Measurements from ENCODE around the gene RRP36. TPM values are rescaled to one million over a fixed set of nuclear protein-coding genes. Genes with fewer than 3 reads are reported as not detected.

The RRP36 gene
- total and polyA plus RNA-seq, 2 of the 8 experiments (the other 6 are each of a cell fraction or from before 2014, with no cell fraction given), result 33.9 to 92.3 TPM

- H3K9me3 ChIP-seq (ENCODE audit: insufficient read depth in 2 of 2, low read depth in 1 of 2, low read length in 1 of 2), result no peaks in the 10 kb centered on the region
- no peak overlapping the region for H4K91ac ChIP-seq (replicated peaks; ENCODE audit: insufficient read length, low read length)
- no peak overlapping the region for H3K9ac ChIP-seq (replicated peaks in 1 of 4; ENCODE audit: extremely low read depth in 1 of 4, low read depth in 3 of 4, low read length in 3 of 4)
- no peak overlapping the region for H3K56ac ChIP-seq (replicated peaks; ENCODE audit: insufficient read length, low read depth, low read length)
- peaks cover 0 to 28% of the 10 kb centered on the region in 2 experiments; a peak in 3 of 4 replicates for H3K79me2 ChIP-seq (ENCODE audit: control insufficient read depth in 1 of 2, insufficient read depth in 2 of 2, low read length in 2 of 2)
- no peak overlapping the region for H3K27ac ChIP-seq (ENCODE audit: low read depth, low read length)
- H2BK20ac ChIP-seq (ENCODE audit: low read length), result no peak overlapping the region
- no peak overlapping the region for H2BK12ac ChIP-seq (ENCODE audit: low read depth, low read length)
- H3K27me3 ChIP-seq (replicated peaks in 1 of 4; ENCODE audit: control insufficient read depth in 3 of 4, extremely low read depth in 1 of 4, insufficient read depth in 3 of 4, low read length in 3 of 4), result no peaks in the 10 kb centered on the region
- DNase-seq (ENCODE audit: low read depth in 1 of 2, low spot score in 2 of 2) (no peak), FAIRE-seq (no peak)
- ChIA-PET POLR2A (ENCODE audit: partially characterized antibody) (interaction anchor here (1.1 to 27.9 kb wide), 5 partner anchors 9 to 64 kb away, joined by 3 to 584 read pairs (median 13); partner anchors contain the start of genes CUL7, KLC4, KLHDC3 and MEA1), CTCF (ENCODE audit: partially characterized antibody) (interaction anchor here (0.6 to 5.6 kb wide), 6 partner anchors 16 to 148 kb away, joined by 3 to 33 read pairs (median 4); no protein-coding TSS in a partner anchor)
- H3K4me1 ChIP-seq (replicated peaks in 1 of 4; ENCODE audit: control insufficient read depth in 3 of 4, insufficient read depth in 4 of 4, low read length in 3 of 4), result peaks cover 0 to 5% (median 1%) of the 10 kb centered on the region in 4 experiments; a peak in 3 of 7 replicates
- H2AK5ac ChIP-seq (ENCODE audit: low read depth, low read length), result no peak overlapping the region
- no peak overlapping the region for H3K18ac ChIP-seq (ENCODE audit: extremely low read depth, low read length)
- H2BK15ac ChIP-seq (ENCODE audit: low read length), result no peak overlapping the region
- H3K14ac ChIP-seq (ENCODE audit: insufficient read length), result no peak overlapping the region
- no peak overlapping the region for H3K4me2 ChIP-seq (ENCODE audit: insufficient read depth in 1 of 2, low read depth in 2 of 2, low read length in 2 of 2)
- peaks cover 9% of the 10 kb centered on the region; the same call in 1 of the 2 replicates for H3K79me1 ChIP-seq (ENCODE audit: low read depth, low read length)
- no peak overlapping the region for H2BK120ac ChIP-seq (replicated peaks; ENCODE audit: low read depth, low read length)
- H2AFZ ChIP-seq (ENCODE audit: low read length), result no peak overlapping the region
- H3K23me2 ChIP-seq (ENCODE audit: low read depth, low read length), result peaks cover 6% of the 10 kb centered on the region
- H3K4me3 ChIP-seq (ENCODE audit: extremely low read depth in 1 of 4, insufficient read depth in 2 of 4, low read depth in 3 of 4, low read length in 4 of 4), result no peak overlapping the region
- no peak overlapping the region for H4K5ac ChIP-seq (ENCODE audit: insufficient read length, low read depth, low read length)
- 85% methylated on average over 2 of the region's 2 CpGs; no CpG with 5 or more reads in 1 of the 2 experiments for WGBS, 2 experiments (ENCODE audit: extremely low coverage in 1 of 2, insufficient coverage in 1 of 2, insufficient read length in 1 of 2, insufficient replicate concordance in 2 of 2, low coverage in 1 of 2, low lambda C conversion rate in 2 of 2, missing lambda C conversion rate in 1 of 2)
- no peak overlapping the region for H3K23ac ChIP-seq (ENCODE audit: insufficient read length)
- no peak overlapping the region for H2BK5ac ChIP-seq (ENCODE audit: low read depth, low read length)
- peaks cover 35 to 62% (median 48%) of the 10 kb centered on the region in 4 experiments for H3K36me3 ChIP-seq (ENCODE audit: control insufficient read depth in 2 of 4, insufficient read depth in 4 of 4, low read length in 3 of 4)
- H4K8ac ChIP-seq (ENCODE audit: extremely low read depth, insufficient read depth, low read length), result no peak overlapping the region
- peaks cover 0 to 3% of the 10 kb centered on the region in 2 experiments for H4K20me1 ChIP-seq (replicated peaks in 1 of 2; ENCODE audit: control insufficient read depth in 1 of 2, insufficient read depth in 2 of 2, low read length in 2 of 2)
- no peak overlapping the region for H3K4ac ChIP-seq (replicated peaks; ENCODE audit: insufficient read length, low read depth, low read length)
- TF ChIP-seq RNF2 (IDR thresholded peaks at IDR 0.05; ENCODE audit: borderline replicate concordance, low read depth, low read length, missing control alignments, poor library complexity, severe bottlenecking), result no peak
- no peak for TF ChIP-seq MAX (IDR thresholded peaks at IDR 0.05)
- no peak for TF ChIP-seq HDAC6 (IDR thresholded peaks at IDR 0.05; ENCODE audit: low read depth, low read length)
- TF ChIP-seq BCL11A (IDR thresholded peaks at IDR 0.05; ENCODE audit: low read depth in 2 of 2, low read length in 2 of 2), result no peak
- TF ChIP-seq ATF2 (IDR thresholded peaks at IDR 0.05; ENCODE audit: low read length), result no peak
- no peak for TF ChIP-seq SAP30 (IDR thresholded peaks at IDR 0.05; ENCODE audit: insufficient read depth, insufficient replicate concordance, low read length)
- no peak for TF ChIP-seq GTF2F1 (IDR thresholded peaks at IDR 0.05; ENCODE audit: borderline replicate concordance, low read depth, low read length)
- TF ChIP-seq RBBP5 (IDR thresholded peaks at IDR 0.05; ENCODE audit: borderline replicate concordance, low read depth, low read length), result no peak
- TF ChIP-seq CHD1 (IDR thresholded peaks at IDR 0.05; ENCODE audit: low read depth, low read length), result no peak
- TF ChIP-seq SIN3A (conservative IDR thresholded peaks at IDR 0.05 in 1 of 2, IDR thresholded peaks at IDR 0.05 in 1 of 2; ENCODE audit: low read depth in 1 of 2, low read length in 2 of 2), result no peak
Observed at GRCh38 chr6:43024436-43024835, 3.0 kb downstream of the RRP36 start.
